GM21576 (cell line): ENCODE data around the gene SKA3.
"Not testable (repeated sequence)": the region's sequence is repeated elsewhere in the genome, so short reads cannot be mapped to it uniquely, and the experiment has no call there.

Experiments
- ATAC-seq: cut with Tn5 transposase; IDR thresholded peaks from one replicate; pipeline ENCODE4 v1.9.1; 2021; ENCODE audit warnings: mild to moderate bottlenecking, moderate library complexity; ENCODE audit not compliant: unreplicated experiment

SKA3 gene

DNA sequence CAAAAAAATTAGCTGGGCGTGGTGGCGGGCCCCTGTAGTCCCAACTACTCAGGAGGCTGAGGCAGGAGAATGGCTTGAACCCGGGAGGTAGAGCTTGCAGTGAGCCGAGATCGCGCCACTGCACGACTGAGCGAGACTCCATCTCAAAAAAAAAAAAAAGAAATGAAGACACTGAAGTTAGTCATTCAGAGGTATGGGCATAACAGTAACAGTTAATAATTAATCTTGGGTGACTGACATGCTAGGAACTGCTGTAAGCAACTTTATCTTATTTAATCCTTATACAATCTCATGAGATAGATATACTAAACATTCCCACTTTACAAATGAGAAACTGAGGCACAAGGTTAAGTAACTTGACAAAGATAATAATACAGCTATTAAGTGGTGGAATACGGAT lies 4.9 kb downstream of the SKA3 start:
- no peak for ATAC-seq

DNA sequence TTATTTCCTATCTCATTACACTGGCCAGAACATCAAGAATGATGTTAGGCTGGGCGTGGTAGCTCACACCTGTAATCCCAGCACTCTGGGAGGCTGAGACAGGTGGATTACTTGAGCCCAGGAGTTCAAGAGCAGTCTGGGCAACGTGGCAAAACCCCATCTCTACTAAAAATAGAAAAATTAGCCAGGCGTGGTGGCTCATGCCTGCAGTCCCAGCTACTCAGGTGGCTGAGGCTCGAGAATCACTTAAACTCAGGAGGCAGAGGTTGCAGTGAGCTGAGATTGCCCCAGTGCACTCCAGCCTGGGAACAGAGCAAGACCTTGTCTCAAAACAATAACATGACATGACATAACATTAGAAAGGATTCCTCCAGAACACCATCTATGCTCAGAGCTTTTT lies 10.7 kb downstream of the SKA3 start:
- not testable (repeated sequence) for ATAC-seq

DNA sequence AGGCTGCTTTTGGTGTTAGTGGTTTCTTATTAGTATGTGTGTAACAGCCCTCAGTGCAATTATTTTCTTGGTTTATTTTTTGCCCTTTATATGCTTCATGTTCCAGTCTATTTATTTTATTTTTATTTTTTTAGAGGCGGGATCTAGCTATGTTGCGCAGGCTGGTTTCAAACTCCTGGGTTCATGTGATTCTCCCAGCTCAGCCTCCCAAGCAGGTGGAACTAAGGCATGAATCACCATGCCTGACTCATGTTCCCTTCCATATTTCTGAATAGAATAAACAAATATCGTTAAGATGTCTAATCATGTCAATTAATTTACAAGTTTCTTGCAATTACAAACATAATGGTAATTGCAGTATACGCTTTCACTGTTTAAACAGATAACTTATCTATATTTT lies 11.7 kb downstream of the SKA3 start:
- ATAC-seq: no peak

DNA sequence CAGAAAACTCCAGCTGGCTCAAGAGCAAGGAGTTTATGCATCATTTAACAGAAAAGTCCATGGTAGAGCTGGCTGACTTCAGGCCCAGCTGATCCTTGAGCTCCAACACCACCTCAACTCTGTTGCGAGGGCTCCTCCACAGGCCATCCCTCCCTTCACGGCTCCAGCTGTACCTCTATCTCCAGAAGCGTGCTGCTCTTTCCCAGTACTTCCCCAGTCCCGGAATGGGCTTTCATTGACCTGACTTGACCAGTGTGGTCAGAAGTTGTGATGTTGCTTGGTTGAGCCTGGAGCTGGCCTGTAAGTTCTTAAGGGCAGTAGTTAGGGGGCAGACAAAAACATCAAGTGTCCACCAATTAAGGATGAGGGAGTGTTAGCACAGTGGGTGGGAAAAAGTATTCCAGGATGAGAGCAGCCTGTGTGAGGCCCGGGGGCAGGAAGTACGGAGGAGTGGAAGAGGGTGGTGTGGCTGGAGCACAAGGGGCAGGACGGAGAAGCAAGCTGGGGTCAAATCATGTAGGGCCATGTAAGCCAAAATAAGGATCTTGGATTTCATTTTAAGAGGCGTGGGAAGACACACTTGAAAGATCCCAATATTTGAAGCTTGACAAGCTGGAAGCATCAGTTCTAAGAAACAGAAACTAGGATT lies 24.0 kb downstream of the SKA3 start:
- no peak for ATAC-seq

DNA sequence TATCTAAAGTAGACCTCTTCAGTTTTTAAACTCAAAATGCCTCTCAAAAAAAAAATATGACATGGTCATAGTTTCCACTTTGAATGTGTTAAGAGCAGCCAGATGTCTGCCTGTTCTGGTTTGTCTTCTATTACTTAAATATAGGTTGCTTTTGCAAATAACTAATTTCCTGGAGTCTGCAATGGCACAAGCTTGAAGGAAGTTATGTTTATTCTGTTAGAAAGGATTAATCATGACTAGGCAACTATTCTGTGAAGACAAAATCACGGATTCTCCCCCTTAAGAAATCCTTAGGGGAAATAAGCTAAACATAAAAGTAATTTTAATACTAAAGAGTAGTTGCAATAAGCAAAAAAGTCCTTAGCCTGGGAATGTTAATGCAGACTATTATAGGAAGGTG lies 26.3 kb downstream of the SKA3 start:
- no peak for ATAC-seq

DNA sequence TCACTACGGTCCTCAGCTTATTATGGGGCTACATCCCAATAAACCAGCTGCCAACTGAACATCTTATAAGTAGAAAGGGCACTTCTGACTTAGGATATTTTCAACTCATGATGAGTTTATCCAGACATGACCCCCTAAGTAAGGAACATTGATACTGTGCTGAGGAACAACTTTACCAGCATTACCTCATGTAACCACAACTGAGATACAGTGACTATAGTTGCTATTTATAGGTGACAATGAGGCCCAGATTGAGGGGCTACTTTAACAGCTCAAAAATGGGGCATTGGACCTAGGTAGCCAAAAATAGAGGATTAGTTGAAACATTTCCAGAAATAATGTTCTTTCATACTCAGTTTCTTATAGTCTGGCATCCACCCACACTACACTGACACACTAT lies 26.8 kb downstream of the SKA3 start:
- no peak for ATAC-seq

DNA sequence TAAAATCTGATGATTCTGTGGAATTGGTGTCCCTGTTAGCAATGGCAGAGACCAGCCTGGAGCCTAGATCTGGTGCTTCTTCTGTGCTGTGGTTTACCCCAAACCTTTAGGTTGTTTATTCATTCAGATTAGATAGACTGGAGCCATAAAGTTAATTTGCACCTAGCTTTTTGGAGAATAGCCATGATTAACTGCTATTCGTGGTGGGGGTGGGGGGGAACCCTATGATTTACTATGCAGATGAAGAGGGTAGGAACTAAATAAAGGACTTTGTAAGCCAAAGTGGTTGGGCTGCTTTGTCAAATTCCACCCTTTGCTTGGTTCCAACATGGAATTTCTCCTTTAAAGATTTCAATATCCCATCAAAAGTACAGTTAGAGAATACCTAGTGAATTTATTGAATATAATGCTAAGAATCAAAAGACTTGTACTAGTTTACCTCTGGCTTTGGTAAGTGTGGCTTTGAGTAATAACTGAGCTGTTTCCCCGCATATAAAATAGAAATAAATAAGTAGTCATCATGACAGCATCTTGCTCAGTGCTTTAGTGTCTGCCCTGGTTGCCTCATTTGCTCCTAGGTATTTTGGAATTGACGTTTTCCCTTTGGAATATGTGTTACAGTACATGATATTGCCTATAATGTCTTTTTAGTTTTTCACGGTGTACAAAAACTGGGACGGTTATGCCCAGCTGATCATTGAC lies 27.6 kb downstream of the SKA3 start:
- no peak for ATAC-seq

DNA sequence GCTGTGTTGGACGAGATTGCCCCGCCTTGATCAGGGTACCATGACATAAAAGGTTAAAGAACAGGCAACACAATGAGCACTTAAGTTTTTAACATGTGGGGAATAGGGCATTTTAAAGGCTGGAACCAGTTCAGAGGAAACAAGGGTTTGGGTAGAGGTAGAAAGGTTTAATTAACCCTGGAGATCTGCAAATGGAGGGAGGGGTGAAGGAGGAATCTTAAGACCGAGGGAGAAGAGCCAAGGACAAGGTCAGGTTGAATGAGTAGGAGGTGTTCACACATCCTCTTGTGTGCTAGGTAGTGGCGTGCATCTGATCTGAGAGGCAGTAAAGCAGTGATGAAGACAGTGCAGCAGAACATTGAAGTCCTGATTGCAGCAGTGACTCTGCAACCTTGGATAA lies 28.5 kb downstream of the SKA3 start:
- no peak for ATAC-seq

DNA sequence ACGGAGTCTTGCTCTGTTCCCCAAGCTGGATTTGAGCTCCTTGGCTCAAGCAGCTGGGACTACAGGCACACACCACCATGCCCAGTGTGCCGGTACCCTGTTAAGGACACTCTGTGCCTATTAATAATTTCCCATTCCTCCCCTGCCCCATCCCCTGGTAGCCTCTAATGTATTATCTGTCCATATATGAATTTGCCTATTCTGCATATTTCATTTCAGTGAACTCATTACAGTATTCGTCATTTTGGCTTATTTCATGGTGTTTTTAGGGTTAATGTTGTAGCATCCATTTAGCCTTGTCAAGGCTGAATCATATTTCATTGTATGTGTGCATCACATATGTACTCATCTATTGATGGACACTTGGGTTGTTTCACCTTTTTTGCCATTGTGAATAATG lies 33.6 kb downstream of the SKA3 start:
- no peak for ATAC-seq

DNA sequence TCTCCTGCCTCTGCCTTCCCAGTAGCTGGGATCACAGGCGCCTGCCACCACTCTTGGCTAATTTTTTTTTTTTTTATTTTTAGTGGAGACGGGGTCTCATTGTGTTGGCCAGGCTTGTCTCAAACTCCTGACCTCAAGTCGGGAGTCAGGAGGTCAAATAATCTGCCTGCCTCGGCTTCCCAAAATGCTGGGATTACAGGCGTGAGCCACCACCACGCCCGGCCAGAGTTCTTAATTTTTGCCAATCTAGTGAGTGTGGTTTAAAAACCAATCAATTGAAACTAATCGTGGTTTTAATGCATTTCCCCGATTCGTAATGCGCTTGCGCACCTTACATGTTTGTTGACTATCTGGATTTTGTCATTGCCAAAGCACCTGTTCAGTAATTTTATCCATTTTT lies 37.0 kb downstream of the SKA3 start:
- ATAC-seq: no peak

DNA sequence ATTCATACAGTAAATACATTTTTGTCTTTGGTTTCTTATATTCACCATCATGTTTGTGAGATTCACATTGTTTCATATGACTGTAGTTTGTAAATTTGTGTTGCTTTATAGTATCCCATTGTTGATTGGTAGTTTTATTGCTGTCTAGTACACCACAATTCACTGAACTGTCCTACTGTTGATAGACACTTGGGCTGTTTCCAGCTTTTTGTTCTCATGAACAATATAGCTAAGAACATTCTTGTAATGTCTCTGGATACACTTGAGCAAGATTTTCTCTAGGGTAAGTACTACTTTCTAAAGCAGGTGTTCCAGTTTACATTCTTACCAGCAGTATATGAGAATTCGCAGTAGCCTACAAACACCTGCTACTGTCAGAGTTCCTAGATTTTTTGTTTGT lies 37.8 kb downstream of the SKA3 start:
- ATAC-seq: no peak

DNA sequence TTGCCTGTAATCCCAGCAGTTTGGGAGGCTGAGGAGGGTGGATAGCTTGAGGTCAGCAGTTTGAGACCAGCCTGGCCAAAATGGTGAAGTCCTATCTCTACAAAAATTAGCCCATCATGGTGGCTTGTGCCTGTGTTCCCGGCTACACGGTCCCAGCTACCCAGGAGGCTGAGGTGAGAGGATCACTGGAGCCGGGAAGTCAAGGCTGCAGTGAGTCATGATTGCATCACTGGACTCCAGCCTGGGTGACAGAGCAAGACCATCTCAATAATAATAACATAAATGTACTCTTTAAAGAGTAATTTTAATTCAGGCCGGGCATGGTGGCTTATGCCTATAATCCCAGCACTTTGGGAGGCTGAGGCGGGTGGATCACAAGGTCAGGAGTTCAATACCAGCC lies 38.7 kb downstream of the SKA3 start:
- no peak for ATAC-seq

DNA sequence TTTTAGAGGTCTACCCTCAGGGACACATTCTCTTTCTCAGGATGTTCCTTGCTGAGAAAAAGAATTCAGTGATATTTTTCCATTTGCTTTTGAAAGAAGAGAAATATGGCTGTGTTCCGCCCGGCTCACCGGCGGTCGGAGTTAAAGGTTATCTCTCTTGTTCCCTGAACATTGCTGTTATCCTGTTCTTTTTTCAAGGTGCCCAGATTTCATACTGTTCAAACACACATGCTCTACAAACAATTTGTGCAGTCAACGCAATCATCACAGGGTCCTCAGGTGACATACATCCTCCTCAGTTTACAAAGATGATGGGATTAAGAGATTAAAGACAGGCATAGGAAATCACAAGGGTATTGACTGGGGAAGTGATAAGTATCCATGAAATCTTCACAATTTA lies 40.5 kb downstream of the SKA3 start:
- ATAC-seq: not testable (repeated sequence)

DNA sequence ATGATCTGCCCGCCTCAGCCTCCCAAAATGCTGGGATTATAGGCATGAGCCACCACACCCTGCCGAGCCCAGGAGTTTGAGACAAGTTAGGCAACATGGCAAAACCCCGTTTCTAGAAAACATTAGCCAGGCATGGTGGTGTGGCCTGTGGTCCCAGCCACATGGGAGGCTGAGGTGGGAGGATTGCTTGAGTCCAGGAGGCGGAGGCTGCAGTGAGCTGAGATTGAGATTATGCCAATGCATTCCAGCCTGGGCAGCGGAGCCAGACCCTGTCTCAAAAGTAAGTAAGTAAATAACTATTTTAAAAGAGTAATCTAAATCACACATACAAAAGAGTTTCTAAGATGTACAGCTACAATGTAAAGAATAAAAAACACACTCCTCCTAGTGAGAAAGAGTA lies 41.9 kb downstream of the SKA3 start:
- ATAC-seq: no peak

DNA sequence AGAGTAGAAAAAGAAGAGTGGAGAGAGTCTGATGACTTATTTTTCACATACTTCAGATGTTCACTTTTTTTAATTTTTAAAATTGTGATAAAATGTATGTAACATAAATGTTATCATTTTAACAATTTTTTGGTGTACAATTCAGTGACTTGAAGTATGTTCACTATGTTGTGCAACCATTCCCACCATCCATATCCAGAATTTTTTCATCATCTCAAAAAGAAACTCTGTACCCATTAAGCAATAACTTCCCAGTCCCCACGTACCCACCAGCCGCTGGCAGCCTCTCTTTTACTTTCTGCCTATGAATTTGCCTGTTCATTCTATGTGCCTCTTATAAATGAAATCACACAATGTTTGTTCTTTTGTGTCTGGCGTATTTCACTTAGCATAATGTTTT lies 43.3 kb downstream of the SKA3 start:
- no peak for ATAC-seq

DNA sequence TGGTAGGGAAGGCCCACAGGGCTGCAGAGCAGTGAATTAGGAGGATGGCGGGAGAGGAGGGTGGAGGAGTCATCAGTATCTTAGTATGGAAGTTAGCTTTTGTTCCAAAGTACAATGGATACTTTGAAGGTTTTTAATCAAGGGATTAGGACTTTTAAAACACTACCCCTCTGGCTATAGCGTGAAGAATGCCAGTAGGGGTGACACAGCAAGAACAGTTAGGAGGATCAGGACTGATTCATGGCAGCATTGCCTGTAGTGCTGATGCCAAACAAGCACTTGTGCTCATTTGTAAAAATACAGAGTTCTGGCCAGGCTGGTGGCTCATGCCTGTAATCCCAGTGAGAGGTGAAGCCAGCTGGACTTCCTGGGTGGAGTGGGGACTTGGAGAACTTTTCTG lies 46.2 kb downstream of the SKA3 start:
- no peak for ATAC-seq

DNA sequence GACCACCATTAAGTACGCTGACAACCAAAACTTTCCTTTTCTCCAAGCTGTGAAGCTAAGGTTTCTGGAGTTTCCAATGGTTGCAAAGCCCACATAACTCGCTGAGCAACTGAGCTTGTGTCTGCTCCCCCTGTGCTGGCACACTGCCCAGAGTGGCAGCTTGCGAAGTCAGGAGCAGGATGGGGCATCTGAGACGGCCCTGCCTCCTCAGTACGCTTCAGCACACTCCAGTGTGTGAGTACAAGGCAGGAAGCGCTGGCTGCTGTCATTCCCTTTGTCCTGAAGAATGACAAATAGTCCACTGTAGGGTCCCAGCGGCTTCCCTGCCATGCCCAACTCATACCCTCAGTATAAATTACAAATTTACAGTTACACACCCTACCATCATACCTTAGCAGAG lies 51.5 kb downstream of the SKA3 start:
- no peak for ATAC-seq

DNA sequence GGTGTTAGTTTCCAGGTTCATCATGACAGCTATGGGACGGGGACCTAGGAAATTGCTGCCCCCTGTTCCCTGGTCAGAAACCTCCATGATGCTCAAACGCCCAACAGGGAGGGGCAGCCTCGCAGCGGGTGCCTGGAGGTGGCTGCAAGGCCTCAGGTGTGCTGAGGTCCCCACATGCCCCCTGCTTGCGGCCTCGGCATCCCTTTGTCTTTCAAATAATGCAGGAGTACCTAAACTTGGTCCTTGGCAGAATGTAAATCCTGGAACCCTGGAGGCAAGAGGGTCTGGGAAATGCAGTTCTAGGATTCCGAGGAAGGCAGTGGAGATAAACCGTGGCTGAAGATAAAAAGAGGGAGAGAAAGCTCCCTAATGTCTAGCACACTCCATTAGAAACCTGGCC lies 52.4 kb downstream of the SKA3 start:
- no peak for ATAC-seq

DNA sequence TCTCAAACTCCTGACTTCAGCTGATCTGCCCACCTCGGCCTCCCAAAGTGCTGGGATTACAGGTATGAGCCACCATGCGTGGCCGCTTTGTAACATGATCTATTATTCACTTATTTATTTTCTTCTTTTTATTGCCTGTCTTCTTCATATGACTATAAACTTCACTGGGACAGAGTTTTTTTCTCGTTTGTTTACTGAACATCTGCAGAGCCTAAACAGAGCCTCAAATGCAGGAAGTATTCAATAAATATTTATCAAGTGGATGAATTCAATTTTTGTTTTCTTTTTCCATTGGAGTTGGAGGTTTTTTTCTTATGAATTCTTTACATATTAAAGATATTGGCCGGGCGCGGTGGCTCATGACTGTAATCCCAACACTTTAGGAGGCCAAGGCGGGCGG lies 54.7 kb downstream of the SKA3 start:
- no peak for ATAC-seq

DNA sequence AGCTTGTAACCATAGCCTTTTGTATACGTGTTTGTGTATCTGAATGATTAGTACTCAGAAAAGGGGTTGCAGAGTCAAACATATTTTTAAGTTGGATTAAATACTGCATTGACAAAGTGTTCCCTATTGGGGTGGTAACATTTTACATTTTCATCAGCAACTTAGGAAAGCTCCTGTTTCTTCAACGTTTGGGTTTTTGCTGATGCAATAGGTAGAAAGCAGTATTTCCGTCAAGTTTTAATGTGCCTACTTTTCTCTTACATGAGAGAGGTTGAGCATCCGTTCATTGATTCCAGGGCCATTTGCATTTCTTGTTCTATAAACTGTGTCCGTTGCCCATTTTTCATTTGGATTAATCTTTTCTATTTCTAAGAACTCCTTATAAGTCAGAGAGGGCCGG lies 56.2 kb downstream of the SKA3 start:
- no peak for ATAC-seq

DNA sequence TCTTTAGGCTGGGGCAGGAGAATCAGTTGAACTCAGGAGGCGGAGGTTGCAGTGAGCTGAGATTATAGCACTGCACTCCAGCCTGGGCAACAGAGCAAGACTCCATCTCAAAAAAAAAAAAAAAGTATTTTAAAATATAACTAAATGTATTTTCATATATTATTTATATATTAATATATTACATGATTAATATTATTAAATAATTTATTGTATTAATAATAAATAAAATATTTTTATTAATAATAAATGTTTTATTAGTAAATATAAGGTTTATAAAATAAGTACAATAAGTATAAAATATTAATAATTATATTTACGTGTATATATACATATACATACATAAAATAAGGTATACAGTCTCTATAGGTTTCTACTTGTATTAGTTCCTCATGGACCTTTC lies 56.8 kb downstream of the SKA3 start:
- ATAC-seq: no peak

DNA sequence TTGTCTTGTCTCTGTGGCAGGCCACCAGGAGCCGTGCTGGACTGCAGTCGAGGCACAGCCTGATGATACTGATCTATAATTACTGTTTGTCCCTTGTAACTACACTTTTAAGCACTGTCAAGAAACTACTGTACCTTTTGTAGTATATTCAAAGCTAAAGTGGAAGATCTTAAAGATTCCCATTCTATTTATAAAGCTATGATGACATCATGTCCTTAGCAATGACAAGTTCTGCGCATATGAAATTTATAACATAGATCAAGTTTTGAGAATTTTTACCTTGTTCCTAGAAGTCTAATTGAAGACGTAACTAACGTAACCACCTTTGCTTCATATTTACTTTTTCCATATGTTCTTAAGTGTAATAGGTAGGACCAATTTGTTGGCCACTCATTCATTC lies 58.2 kb downstream of the SKA3 start:
- no peak for ATAC-seq
